ENCODE results near the gene SRP9.
"Not testable (repeated sequence)": the region's sequence is repeated elsewhere in the genome, so short reads cannot be mapped to it uniquely, and the experiment has no call there.

DNA sequence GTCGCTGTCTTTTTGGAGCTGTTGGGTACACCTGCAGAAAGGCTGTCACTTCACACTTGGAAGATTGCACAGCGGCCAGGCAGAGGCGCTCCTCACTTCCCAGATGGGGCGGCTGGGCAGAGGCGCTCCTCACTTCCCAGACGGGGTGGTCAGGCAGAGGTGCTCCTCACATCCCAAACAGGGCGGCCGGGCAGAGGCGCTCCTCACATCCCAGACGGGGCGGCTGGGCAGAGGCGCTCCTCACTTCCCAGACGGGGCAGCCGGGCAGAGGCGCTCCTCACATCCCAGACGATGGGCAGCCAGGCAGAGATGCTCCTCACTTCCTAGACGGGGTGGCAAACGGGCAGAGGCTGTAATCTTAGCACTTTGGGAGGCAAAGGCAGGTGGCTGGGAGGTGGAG, 18.5 kb downstream of the SRP9 start:
- TF ChIP-seq, protein P1, sequence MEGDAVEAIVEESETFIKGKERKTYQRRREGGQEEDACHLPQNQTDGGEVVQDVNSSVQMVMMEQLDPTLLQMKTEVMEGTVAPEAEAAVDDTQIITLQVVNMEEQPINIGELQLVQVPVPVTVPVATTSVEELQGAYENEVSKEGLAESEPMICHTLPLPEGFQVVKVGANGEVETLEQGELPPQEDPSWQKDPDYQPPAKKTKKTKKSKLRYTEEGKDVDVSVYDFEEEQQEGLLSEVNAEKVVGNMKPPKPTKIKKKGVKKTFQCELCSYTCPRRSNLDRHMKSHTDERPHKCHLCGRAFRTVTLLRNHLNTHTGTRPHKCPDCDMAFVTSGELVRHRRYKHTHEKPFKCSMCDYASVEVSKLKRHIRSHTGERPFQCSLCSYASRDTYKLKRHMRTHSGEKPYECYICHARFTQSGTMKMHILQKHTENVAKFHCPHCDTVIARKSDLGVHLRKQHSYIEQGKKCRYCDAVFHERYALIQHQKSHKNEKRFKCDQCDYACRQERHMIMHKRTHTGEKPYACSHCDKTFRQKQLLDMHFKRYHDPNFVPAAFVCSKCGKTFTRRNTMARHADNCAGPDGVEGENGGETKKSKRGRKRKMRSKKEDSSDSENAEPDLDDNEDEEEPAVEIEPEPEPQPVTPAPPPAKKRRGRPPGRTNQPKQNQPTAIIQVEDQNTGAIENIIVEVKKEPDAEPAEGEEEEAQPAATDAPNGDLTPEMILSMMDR (optimal IDR thresholded peaks at IDR 0.05 in 1 of 3, IDR thresholded peaks at IDR 0.05 in 1 of 3, conservative IDR thresholded peaks at IDR 0.05 in 1 of 3; ENCODE audit: extremely low read depth in 1 of 3, insufficient read depth in 2 of 3, low read length in 3 of 3): not testable (repeated sequence)
- not testable (repeated sequence) for TF ChIP-seq EZH2 (IDR thresholded peaks at IDR 0.05; ENCODE audit: low read length)
